ENCODE results near the gene CFAP74.

DNA sequence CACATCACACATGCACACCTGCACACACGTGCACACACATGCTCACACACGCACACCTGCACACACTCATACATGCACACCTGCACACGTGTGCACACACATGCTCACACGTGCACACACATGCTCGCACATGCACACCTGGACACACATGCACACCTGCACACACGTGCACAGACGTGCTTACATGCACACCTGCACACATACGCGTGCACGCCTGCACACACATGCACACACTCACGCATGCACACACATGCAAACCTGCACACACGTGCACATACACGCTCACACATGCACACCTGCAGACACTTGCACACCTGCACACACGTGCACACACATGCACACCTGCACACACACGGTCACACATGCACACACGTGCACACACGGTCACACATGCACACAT lies 32.6 kb downstream of the CFAP74 start:
- TF ChIP-seq, protein P1, sequence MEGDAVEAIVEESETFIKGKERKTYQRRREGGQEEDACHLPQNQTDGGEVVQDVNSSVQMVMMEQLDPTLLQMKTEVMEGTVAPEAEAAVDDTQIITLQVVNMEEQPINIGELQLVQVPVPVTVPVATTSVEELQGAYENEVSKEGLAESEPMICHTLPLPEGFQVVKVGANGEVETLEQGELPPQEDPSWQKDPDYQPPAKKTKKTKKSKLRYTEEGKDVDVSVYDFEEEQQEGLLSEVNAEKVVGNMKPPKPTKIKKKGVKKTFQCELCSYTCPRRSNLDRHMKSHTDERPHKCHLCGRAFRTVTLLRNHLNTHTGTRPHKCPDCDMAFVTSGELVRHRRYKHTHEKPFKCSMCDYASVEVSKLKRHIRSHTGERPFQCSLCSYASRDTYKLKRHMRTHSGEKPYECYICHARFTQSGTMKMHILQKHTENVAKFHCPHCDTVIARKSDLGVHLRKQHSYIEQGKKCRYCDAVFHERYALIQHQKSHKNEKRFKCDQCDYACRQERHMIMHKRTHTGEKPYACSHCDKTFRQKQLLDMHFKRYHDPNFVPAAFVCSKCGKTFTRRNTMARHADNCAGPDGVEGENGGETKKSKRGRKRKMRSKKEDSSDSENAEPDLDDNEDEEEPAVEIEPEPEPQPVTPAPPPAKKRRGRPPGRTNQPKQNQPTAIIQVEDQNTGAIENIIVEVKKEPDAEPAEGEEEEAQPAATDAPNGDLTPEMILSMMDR (IDR thresholded peaks at IDR 0.05), result no peak
- TF ChIP-seq POLR2A (IDR thresholded peaks at IDR 0.05), result no peak
- no peak for TF ChIP-seq POLR2AphosphoS5 (IDR thresholded peaks at IDR 0.05)
